Bronchial epithelial cell (primary cell): Measurements from ENCODE around the gene PPFIA4. TPM values are rescaled to one million over a fixed set of nuclear protein-coding genes. Genes with fewer than 3 reads are reported as not detected.

Experiments
- DNase-seq: peaks from one replicate; pipeline ENCODE4 v3.0.0-alpha.2; 2010; ENCODE audit warnings: low read depth
- FAIRE-seq: peaks from 2 replicates; lab custom pipeline; 2011; peaks lifted over from hg19 to GRCh38; lab: Jason Lieb, UNC
- H3K27me3 ChIP-seq: 2 replicates; pipeline ENCODE4 v1.5.1; 2011; ENCODE audit warnings: low read length; ENCODE audit not compliant: control insufficient read depth, insufficient read depth
- H3K36me3 ChIP-seq: 2 replicates; pipeline ENCODE4 v1.5.1; 2011; ENCODE audit warnings: low read length; ENCODE audit not compliant: control insufficient read depth, insufficient read depth
- H3K4me3 ChIP-seq: 2 replicates; pipeline ENCODE4 v1.5.1; 2011; ENCODE audit warnings: mild to moderate bottlenecking, low read depth, low read length, control low read depth
- CTCF ChIP-seq: IDR thresholded peaks from 2 replicates; pipeline ENCODE4 v1.5.1; 2011; ENCODE audit warnings: mild to moderate bottlenecking, moderate library complexity, low read length, control low read depth, inconsistent platforms; ENCODE audit not compliant: insufficient read depth, severe bottlenecking
- total RNA-seq: library from RNA; depleted of rRNA; stranded (reverse); fragments of >200 nt; gene quantifications from 2 replicates; pipeline ENCODE4 v1.2.1, GENCODE V29; 2014

PPFIA4 gene
- total RNA-seq, 1 donor from 2014 or later, result 4.2 TPM

GRCh38 chr1:203096566-203096965, 70.3 kb downstream of the PPFIA4 start:
- no peak for TF ChIP-seq CTCF
- H3K27me3 ChIP-seq, result no peaks in the 10 kb centered on the region
- DNase-seq (no peak), FAIRE-seq (peak; percentile 43)
- H3K36me3 ChIP-seq, result no peaks in the 10 kb centered on the region
- H3K4me3 ChIP-seq, result no peak overlapping the region

GRCh38 chr1:203097001-203097400, 70.7 kb downstream of the PPFIA4 start:
- Histone ChIP-seq H3K4me3 (no peak overlapping the region), H3K36me3 (no peaks in the 10 kb centered on the region), H3K27me3 (no peaks in the 10 kb centered on the region)
- FAIRE-seq (no peak), DNase-seq (no peak)
- no peak for TF ChIP-seq CTCF

- no peak overlapping the region for H3K4me3 ChIP-seq
- no peak for DNase-seq
These were observed 72.2 kb downstream of the PPFIA4 start for GRCh38 chr1:203098445-203098844.

GRCh38 chr1:203098914-203099520, 72.7 kb downstream of the PPFIA4 start:
- no peak overlapping the region for H3K4me3 ChIP-seq
- TF ChIP-seq CTCF, result no peak
- FAIRE-seq, result no peak
- no peaks in the 10 kb centered on the region for H3K36me3 ChIP-seq
- no peaks in the 10 kb centered on the region for H3K27me3 ChIP-seq
- no peak for DNase-seq

More at GRCh38 chr1:203098445-203098844, 72.2 kb downstream of the PPFIA4 start:
- TF ChIP-seq CTCF, result no peak
- Histone ChIP-seq H3K36me3 (no peaks in the 10 kb centered on the region), H3K27me3 (no peaks in the 10 kb centered on the region)
- FAIRE-seq, result no peak

GRCh38 chr1:203099805-203100515, 73.7 kb downstream of the PPFIA4 start:
- no peak for TF ChIP-seq CTCF
- no peaks in the 10 kb centered on the region for H3K27me3 ChIP-seq
- H3K4me3 ChIP-seq, result no peak overlapping the region
- FAIRE-seq (no peak), DNase-seq (no peak)
- H3K36me3 ChIP-seq, result no peaks in the 10 kb centered on the region
